Erythroblast (primary cell): Measurements from ENCODE around the gene AZIN2.
A peak's percentile ranks its signal among the peaks of the same experiment; 100 is the strongest.

Experiments
- DNase-seq, 2 experiments: peaks; one replicate each; lab custom pipeline; 2025; lab: John Stamatoyannopoulos, UW
- GATA1 ChIP-seq: IDR thresholded peaks from 2 replicates; pipeline ENCODE4 v1.6.1; 2011; ENCODE audit warnings: low read depth, mild to moderate bottlenecking, control low read depth, low read length, moderate library complexity
- POLR2A ChIP-seq: IDR thresholded peaks from 2 replicates; pipeline ENCODE4 v1.6.1; 2011; ENCODE audit warnings: mild to moderate bottlenecking, low read length

Gene AZIN2

GRCh38 chr1:33072707-33073106, 8.2 kb upstream of the AZIN2 start:
- DNase-seq: no peak
- TF ChIP-seq POLR2A (no peak), GATA1 (no peak)

DNA sequence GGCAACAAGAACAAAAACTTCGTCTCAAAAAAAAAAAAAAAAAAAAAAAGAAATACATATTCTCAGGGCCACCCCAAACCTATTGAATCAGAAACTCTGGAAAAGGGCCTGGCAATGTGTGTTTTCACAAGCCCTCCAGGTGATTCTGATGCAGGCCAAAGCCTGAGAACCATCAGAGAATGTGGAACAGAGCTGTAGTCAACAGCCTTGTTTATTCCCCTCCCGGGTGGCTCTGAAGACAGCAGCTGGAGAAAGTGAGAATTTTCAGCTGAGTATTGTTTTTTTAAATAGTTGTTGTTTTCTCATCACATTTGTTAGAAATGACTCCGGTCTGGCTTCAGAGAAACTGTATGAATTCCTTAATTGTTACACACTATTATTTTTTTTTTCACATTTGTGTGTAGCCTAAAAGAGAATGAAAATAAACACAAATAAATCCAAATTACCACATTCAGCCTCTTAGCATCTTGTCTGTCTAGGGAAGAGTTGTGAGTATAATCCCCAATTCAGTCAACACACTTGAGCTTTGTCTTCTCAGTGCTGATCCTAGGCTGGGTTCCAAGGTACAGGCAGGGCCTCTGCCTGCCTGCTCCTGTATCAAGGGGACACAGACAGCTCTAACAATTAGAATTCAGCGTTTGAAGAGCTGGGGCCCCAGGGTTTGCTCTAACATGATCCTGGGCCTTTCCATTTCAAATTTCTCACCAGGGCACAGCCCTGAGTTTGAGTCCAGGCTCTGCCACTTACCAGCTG, 6.6 kb upstream of the AZIN2 start:
- TF ChIP-seq POLR2A: no peak
- TF ChIP-seq GATA1: no peak
- no peak for DNase-seq

DNA sequence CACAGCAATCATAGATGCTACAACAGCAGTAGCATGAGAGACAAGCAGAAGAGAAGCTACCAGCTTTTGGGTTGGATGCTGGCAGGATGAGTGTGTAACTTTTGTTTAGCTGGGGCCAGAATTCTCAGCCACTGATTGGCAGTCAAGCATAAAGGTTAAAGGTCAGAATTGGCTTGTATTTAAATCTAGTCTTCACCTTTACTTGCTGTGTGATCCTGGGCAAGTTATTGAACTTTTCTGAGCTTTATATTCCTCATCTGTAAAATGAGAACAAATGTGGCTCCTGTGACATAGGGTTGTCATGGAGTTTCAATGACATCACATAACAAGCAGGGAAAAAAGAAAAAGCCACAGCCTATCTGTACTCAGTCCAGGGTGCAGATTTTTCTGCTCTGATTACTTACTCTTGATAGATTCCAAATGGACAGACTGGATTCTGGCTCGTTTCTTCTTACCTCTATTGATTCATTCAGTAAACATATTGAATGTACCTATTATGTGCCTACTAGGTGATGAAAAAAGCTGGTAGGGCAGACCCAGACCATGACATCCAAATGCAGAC, 2.8 kb upstream of the AZIN2 start:
- DNase-seq: no peak
- TF ChIP-seq POLR2A (no peak), GATA1 (no peak)

GRCh38 chr1:33080373-33080772, 580 bp upstream of the AZIN2 start:
- no peak for DNase-seq
- no peak for TF ChIP-seq POLR2A
- no peak for TF ChIP-seq GATA1

- DNase-seq: no peak
- TF ChIP-seq POLR2A (no peak), GATA1 (no peak)
Measured at GRCh38 chr1:33081554-33082305, 777 bp downstream of the AZIN2 start.

GRCh38 chr1:33082575-33083108, 1.7 kb downstream of the AZIN2 start:
- no peak for TF ChIP-seq GATA1
- TF ChIP-seq POLR2A: no peak
- DNase-seq: no peak

GRCh38 chr1:33085332-33085731, 4.4 kb downstream of the AZIN2 start:
- TF ChIP-seq GATA1 (no peak), POLR2A (no peak)
- no peak for DNase-seq

GRCh38 chr1:33086384-33086850, 5.5 kb downstream of the AZIN2 start:
- TF ChIP-seq GATA1 (no peak), POLR2A (no peak)
- peak; percentile 66 to 76 for DNase-seq

- TF ChIP-seq POLR2A: no peak
- no peak for DNase-seq
Measured at GRCh38 chr1:33087677-33088076, 6.7 kb downstream of the AZIN2 start.

GRCh38 chr1:33088119-33088906, 7.4 kb downstream of the AZIN2 start:
- DNase-seq: no peak
- TF ChIP-seq POLR2A: no peak
- no peak for TF ChIP-seq GATA1

- TF ChIP-seq GATA1 (no peak), POLR2A (no peak)
- DNase-seq: no peak
Measured at GRCh38 chr1:33089457-33089856, 8.5 kb downstream of the AZIN2 start.

- TF ChIP-seq GATA1 (no peak), POLR2A (no peak)
- DNase-seq: no peak
Measured at GRCh38 chr1:33092438-33092837, 11.5 kb downstream of the AZIN2 start.

GRCh38 chr1:33093004-33093403, 12.1 kb downstream of the AZIN2 start:
- peak; percentile 5 to 14 for DNase-seq
- TF ChIP-seq GATA1: no peak
- TF ChIP-seq POLR2A: no peak
